ENCODE measurements around the gene EGFR.

The EGFR gene

GRCh38 chr7:54985426-54986330 lies 33.1 kb upstream of the EGFR start:
- TF ChIP-seq CTCF (IDR thresholded peaks at IDR 0.05): no peak

GRCh38 chr7:54986716-54987115 lies 32.1 kb upstream of the EGFR start:
- TF ChIP-seq CTCF (IDR thresholded peaks at IDR 0.05): no peak

GRCh38 chr7:54987772-54988171 lies 31.0 kb upstream of the EGFR start:
- no peak for TF ChIP-seq CTCF (IDR thresholded peaks at IDR 0.05)

GRCh38 chr7:54988516-54988915 lies 30.3 kb upstream of the EGFR start:
- TF ChIP-seq CTCF (IDR thresholded peaks at IDR 0.05): no peak

GRCh38 chr7:54989453-54990225 lies 29.2 kb upstream of the EGFR start:
- no peak for TF ChIP-seq CTCF (IDR thresholded peaks at IDR 0.05)

GRCh38 chr7:54991341-54991740 lies 27.5 kb upstream of the EGFR start:
- no peak for TF ChIP-seq CTCF (IDR thresholded peaks at IDR 0.05)

- no peak for TF ChIP-seq CTCF (IDR thresholded peaks at IDR 0.05)
Observed at GRCh38 chr7:54992871-54993475, 25.8 kb upstream of the EGFR start.
